Peyer's patch (tissue), 4 donors: ENCODE results near the gene WWOX.

ENCODE experiments used
- POLR2A ChIP-seq, 2 donors: fragments of 450-650 bp; IDR thresholded peaks; one replicate each; pipeline ENCODE4 v1.5.1; 2017; ENCODE audit warnings: antibody characterized with exemption in 2 of 2, mild to moderate bottlenecking in 2 of 2, moderate library complexity in 2 of 2
- TF ChIP-seq, protein P1 (sequence below), 6 experiments: fragments of 450-650 bp in 4 of 6; fragments of 200-600 bp in 2 of 6; sonication (generic) in 1 of 6; IDR thresholded peaks; one replicate each; pipeline ENCODE4 v1.5.1; 2017 to 2019; ENCODE audit warnings: antibody characterized with exemption in 6 of 6, mild to moderate bottlenecking in 3 of 6, moderate library complexity in 1 of 6

DNA sequence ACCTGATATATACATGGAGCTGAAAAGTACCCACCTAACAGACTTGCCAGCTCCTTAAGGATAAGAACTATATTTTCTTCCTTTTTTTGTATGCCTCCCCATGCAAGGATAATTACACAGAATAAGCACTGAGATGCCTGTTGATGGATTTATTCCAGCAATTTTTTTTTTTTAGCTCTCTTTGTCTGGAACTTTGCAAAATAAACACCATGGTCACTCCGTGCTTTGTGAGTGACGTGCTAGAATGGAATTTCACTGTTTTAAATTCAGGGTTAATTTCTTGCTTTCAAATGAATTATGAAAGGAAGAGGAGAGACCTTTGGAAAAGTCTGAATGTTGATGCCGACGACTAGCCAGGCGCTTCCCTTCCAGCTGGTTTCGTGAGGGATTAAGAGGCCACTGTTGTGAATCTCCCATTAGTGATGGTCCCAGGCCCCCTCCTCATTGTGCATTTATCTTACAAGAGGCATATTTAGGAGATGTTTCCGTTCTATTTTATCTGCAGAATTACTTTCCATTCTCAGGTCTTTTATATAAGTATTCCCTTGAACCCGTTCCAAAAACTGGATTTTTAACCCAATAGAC is 529.1 kb downstream of the WWOX start:
- TF ChIP-seq, protein P1, sequence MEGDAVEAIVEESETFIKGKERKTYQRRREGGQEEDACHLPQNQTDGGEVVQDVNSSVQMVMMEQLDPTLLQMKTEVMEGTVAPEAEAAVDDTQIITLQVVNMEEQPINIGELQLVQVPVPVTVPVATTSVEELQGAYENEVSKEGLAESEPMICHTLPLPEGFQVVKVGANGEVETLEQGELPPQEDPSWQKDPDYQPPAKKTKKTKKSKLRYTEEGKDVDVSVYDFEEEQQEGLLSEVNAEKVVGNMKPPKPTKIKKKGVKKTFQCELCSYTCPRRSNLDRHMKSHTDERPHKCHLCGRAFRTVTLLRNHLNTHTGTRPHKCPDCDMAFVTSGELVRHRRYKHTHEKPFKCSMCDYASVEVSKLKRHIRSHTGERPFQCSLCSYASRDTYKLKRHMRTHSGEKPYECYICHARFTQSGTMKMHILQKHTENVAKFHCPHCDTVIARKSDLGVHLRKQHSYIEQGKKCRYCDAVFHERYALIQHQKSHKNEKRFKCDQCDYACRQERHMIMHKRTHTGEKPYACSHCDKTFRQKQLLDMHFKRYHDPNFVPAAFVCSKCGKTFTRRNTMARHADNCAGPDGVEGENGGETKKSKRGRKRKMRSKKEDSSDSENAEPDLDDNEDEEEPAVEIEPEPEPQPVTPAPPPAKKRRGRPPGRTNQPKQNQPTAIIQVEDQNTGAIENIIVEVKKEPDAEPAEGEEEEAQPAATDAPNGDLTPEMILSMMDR (IDR thresholded peaks at IDR 0.05): no peak
- TF ChIP-seq POLR2A (IDR thresholded peaks at IDR 0.05): no peak
